ENCODE data around the gene B4GALT5.
"Not testable (repeated sequence)": the region's sequence is repeated elsewhere in the genome, so short reads cannot be mapped to it uniquely, and the experiment has no call there.

B4GALT5 gene

GRCh38 chr20:49727894-49728885, 14.5 kb upstream of the B4GALT5 start:
- DNase-seq (ENCODE audit: low read depth), result no peak
- no peak overlapping the region for H3K4me3 ChIP-seq (ENCODE audit: low read length)
- TF ChIP-seq CTCF (conservative IDR thresholded peaks at IDR 0.05; ENCODE audit: low read length), result no peak

GRCh38 chr20:49727478-49727877, 13.8 kb upstream of the B4GALT5 start:
- TF ChIP-seq CTCF (conservative IDR thresholded peaks at IDR 0.05; ENCODE audit: low read length), result no peak
- DNase-seq (ENCODE audit: low read depth), result peak; percentile 32
- no peak overlapping the region for H3K4me3 ChIP-seq (ENCODE audit: low read length)

DNA sequence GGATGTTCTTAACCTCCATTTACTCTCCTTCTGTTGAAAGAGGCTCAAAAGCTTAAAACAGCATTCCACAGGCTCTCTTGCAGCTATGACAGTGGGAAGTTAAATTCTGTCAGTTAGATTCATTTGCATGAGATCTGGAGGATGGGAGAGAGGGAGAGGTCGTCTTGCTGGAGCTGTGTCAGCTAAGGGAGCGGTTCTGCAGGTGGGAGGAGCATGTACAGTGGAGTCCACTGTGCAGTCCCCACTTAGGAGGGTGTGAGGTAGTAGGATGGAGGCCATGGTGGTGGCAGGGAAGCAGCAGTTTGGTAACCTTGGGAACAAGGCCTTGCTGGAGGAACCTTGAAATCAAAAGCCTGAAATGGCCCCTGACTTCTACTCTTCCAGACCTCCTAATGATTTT, 12.0 kb upstream of the B4GALT5 start:
- no peak for TF ChIP-seq CTCF (conservative IDR thresholded peaks at IDR 0.05; ENCODE audit: low read length)
- no peak overlapping the region for H3K4me3 ChIP-seq (ENCODE audit: low read length)
- no peak for DNase-seq (ENCODE audit: low read depth)

DNA sequence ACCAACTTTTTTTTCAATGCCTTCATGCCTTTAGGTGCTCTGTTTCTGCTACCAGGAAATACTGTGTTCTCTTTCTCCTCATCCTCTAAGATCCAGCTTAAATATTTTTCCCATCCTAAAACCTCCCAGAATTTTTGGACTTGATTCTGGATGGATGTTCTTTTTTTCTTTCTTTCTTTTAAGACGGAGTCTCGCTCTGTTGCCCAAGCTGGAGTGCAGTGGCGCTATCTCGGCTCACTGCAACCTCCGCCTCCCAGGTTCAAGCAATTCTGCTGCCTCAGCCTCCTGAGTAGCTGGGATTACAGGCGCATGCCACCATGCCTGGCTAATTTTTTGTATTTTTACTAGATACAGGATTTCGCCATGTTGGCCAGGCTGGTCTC, 11.5 kb upstream of the B4GALT5 start:
- not testable (repeated sequence) for H3K4me3 ChIP-seq (ENCODE audit: low read length); DNase-seq (ENCODE audit: low read depth)

DNA sequence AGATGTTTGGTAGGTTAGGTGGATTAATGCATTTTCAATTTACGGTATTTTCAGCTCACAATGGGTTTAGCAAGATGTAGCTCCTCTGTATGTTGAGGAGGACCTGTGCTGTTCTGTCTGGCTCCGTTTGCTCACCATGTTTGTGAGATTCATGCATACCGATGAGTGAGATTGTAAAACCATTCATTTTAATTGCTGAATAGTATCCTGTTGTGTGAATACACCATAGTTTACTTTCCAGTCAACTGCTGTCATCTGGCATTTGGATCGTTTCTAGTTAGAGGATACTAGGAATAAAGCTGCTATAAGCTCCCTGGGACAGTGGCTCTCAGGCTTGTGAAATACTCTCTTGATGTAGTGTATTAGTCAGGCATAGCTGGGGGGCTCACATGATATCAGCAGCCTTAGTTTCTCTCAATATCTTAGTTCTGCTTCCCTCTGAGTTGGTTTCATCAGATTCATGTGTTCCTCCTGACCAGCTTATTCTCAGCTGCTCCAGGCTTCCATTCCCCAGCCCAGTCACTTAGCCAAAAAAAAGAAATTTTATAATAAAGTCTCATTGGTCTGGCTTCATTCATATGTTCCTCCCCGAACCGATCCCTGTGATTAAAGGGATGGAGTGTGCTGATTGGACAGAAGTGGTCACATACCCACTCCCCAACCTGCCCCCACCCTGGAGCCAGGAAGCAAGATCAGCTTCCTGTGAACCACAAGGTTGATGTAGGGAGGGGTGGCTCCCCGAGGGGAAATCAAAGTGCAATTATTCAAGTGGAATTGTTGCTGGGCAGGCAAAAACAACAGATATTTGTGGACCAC, 10.9 kb upstream of the B4GALT5 start:
- TF ChIP-seq CTCF (conservative IDR thresholded peaks at IDR 0.05; ENCODE audit: low read length), result no peak
- H3K4me3 ChIP-seq (ENCODE audit: low read length), result no peak overlapping the region
- DNase-seq (ENCODE audit: low read depth), result peak; percentile 41

DNA sequence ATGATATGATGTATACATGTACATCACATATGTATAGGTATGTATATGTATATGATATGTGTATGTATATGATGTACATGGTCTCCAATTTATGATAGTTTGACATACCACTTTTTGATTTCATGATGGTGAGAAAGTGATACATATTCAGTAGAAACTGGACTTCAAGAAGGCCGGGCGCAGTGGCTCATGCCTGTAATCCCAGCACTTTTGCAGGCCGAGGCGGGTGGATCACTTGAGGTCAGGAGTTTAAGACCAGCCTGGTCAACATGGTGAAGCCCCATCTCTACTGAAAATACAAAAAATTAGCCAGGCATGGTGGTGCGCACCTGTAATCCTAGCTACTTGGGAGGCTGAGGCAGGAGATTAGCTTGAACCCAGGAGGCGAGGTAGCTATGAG, 10.1 kb upstream of the B4GALT5 start:
- H3K4me3 ChIP-seq (ENCODE audit: low read length); DNase-seq (ENCODE audit: low read depth): not testable (repeated sequence)

DNA sequence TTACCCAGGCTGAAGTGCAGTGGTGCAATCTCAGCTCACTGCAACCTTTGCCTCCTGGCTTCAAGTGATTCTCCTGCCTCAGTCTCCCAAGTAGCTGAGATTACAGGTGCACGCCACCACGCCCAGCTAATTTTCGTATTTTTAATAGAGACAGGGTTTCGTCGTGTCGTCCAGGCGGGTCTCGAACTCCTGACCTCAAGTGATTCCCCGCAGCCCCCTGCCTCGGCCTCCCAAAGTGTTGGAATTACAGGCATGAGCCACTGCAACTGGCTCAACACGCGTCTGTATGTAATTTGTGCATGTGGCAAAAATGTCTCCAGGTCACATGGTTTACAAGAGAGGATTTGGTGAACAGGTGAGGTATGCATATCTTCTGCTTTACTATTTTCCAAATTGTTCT, 7.6 kb upstream of the B4GALT5 start:
- not testable (repeated sequence) for DNase-seq (ENCODE audit: low read depth); H3K4me3 ChIP-seq (ENCODE audit: low read length)

GRCh38 chr20:49715466-49715865, 1.8 kb upstream of the B4GALT5 start:
- TF ChIP-seq CTCF (conservative IDR thresholded peaks at IDR 0.05; ENCODE audit: low read length), result no peak
- DNase-seq (ENCODE audit: low read depth), result no peak
- H3K4me3 ChIP-seq (ENCODE audit: low read length), result no peak overlapping the region

Data from AG10803 (cell line).